ENCODE results near the gene SWI5.

The SWI5 gene

GRCh38 chr9:128322404-128323211 lies 46.5 kb downstream of the SWI5 start, which contains the start of the genes COQ4 and TRUB2:
Gene COQ4 (plus strand): TSS chr9:128322839. CDS start chr9:128322859, 20 bp downstream.
Gene TRUB2 (minus strand): TSS chr9:128322447. CDS start chr9:128322408, 39 bp downstream.
- DNase-seq: peak; percentile 94

DNA sequence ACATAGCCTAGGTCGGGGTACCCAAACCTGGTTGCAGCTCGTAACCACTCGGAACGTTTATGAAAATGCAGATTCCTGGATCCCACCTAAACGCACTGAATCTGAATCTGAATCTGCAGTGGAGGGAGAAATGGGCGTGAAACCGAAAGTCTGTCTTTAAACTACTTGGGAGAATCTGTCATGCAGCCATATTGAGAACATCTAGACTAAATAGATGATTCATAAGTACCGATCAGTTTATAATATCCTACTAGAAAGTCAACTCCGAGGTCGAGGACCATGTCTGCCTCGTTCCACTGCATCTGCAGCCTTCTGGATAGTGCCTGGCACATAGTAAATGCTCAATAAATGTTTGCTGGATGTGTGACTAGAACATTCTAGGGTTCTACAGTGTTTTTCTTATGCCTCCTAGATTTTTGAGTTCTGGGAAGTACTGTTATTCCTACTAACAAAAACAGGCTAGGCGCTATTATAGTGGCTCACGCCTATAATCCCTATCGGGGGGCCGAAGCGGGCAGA lies 47.2 kb downstream of the SWI5 start:
- DNase-seq: no peak

DNA sequence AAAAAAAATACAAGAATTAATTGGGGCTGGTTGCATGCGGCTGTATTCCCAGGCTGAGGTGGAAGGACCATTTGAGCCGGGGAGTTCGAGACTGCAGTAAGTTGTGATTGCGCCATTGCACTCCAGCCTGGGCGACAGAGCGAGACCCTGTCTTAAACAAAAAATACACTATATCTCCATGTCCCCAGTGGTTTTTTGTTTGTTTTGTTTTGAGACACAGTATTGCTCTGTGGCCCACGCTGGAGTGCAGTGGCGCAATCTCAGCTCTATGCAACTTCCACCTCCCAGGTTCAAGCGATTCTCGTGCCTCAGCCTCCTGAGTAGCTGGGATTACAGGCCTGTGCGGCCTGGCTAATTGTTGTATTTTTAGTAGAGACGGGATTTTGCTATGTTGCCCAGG lies 47.7 kb downstream of the SWI5 start:
- DNase-seq: no peak

DNA sequence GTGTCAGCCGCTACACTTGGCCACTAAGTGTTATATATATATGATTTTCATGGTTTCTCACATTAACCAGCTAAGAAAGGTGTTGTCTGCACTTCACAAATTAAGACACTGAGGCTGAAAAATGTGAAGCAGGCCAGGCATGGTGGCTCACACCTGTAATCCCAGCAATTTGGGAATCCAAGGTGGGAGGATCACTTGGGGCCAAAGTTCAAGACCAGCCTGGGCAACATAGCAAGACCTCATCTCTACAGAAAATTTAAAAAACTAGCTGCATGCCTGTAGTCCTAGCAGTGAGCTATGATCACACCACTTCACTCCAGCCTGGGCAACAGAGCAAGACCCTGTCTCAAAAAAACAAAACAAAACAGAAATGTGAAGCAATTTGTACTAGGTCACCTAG lies 48.3 kb downstream of the SWI5 start:
- no peak for DNase-seq

- no peak for DNase-seq
Measured at GRCh38 chr9:128325629-128326028, 49.6 kb downstream of the SWI5 start.

DNA sequence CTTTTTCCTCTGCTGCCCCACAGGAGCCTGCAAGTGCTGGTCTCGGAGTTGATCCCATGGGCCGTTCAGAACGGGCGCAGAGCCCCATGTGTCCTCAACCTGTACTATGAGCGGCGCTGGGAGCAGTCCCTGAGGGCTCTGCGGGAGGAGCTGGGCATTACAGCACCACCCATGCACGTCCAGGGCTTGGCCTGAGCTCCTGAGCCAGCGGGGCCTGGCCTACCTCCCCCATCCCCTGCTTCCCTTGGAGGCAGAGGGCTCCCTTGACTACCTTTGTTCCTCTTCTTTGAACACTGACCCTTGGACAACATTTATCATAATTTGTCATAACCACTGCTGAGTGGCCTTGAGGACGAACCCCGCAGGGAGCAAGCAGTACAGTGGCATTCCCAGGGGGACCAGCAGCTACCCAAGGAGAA lies 57.4 kb downstream of the SWI5 start:
- no peak for DNase-seq

- DNase-seq: no peak
Measured at GRCh38 chr9:128335161-128335560, 59.1 kb downstream of the SWI5 start.

DNA sequence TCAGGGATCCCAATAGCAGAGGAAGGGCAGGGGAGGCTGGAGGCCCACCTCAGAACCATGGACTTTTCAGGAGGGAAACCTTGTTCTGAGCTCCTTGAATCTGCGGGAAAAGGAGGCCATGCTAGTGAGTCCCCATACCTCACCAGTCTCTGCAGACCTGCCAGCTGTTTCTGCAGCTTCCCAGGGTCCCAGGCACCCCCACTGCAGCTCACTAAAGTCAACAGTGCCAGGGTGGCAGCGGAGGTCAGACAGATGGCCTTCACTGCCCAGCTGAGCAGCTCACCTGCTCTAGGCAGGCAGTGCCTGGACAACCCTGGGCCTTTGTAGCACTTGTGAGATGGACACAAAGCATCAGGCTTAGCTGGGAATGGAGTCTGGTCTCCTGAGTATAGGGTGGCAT lies 59.8 kb downstream of the SWI5 start:
- DNase-seq: no peak

- DNase-seq: no peak
Measured at GRCh38 chr9:128337936-128338335, 61.9 kb downstream of the SWI5 start.
